GF-D8 (cell line): ENCODE results near the gene CHCHD3.

Experiments
- DNase-seq: peaks from one replicate; lab custom pipeline; 2025; lab: John Stamatoyannopoulos, UW

CHCHD3 gene

GRCh38 chr7:132810561-132810960, 271.3 kb downstream of the CHCHD3 start:
- no peak for DNase-seq

GRCh38 chr7:132806834-132807233, 275.1 kb downstream of the CHCHD3 start:
- DNase-seq, result peak; percentile 73

- DNase-seq, result no peak
Observed at GRCh38 chr7:132805766-132806165, 276.1 kb downstream of the CHCHD3 start.

- no peak for DNase-seq
Observed at GRCh38 chr7:132804849-132805485, 276.9 kb downstream of the CHCHD3 start.

GRCh38 chr7:132800522-132800921, 281.4 kb downstream of the CHCHD3 start:
- DNase-seq, result no peak

- no peak for DNase-seq
Observed at GRCh38 chr7:132799081-132799413, 282.8 kb downstream of the CHCHD3 start.

- no peak for DNase-seq
Observed at GRCh38 chr7:132797152-132797551, 284.7 kb downstream of the CHCHD3 start.

GRCh38 chr7:132793474-132793873, 288.4 kb downstream of the CHCHD3 start:
- no peak for DNase-seq

GRCh38 chr7:132791036-132791435, 290.9 kb downstream of the CHCHD3 start:
- no peak for DNase-seq

- DNase-seq, result no peak
Observed at GRCh38 chr7:132790104-132790503, 291.8 kb downstream of the CHCHD3 start.

GRCh38 chr7:132789281-132789680, 292.6 kb downstream of the CHCHD3 start:
- no peak for DNase-seq

GRCh38 chr7:132785870-132786269, 296.0 kb downstream of the CHCHD3 start:
- DNase-seq, result no peak

GRCh38 chr7:132784406-132784805, 297.5 kb downstream of the CHCHD3 start:
- DNase-seq, result no peak

- DNase-seq, result no peak
Observed at GRCh38 chr7:132783824-132784223, 298.1 kb downstream of the CHCHD3 start.

GRCh38 chr7:132782777-132783640, 298.9 kb downstream of the CHCHD3 start:
- no peak for DNase-seq

GRCh38 chr7:132780822-132781221, 301.1 kb downstream of the CHCHD3 start:
- DNase-seq, result no peak

- DNase-seq, result no peak
Observed at GRCh38 chr7:132779164-132779563, 302.7 kb downstream of the CHCHD3 start.

- DNase-seq, result no peak
Observed at GRCh38 chr7:132778761-132779160, 303.1 kb downstream of the CHCHD3 start.

GRCh38 chr7:132777956-132778355, 303.9 kb downstream of the CHCHD3 start:
- DNase-seq, result no peak

GRCh38 chr7:132777414-132777813, 304.5 kb downstream of the CHCHD3 start:
- no peak for DNase-seq

GRCh38 chr7:132776048-132776620, 305.8 kb downstream of the CHCHD3 start:
- DNase-seq, result no peak

- DNase-seq, result no peak
Observed at GRCh38 chr7:132773527-132773956, 308.3 kb downstream of the CHCHD3 start.

- DNase-seq, result no peak
Observed at GRCh38 chr7:132771301-132771730, 310.6 kb downstream of the CHCHD3 start.
